Heart right ventricle (tissue), 16 donors: ENCODE results near the gene TCOF1. TPM values are rescaled to one million over a fixed set of nuclear protein-coding genes. Genes with fewer than 3 reads are reported as not detected.

Source experiments
- ATAC-seq, 8 donors: fragments of 200-7000 bp; cut with Tn5 transposase; one replicate each; pipeline ENCODE4 v1.9.1; 2020; ENCODE audit warnings: mild to moderate bottlenecking in 8 of 8, moderate library complexity in 8 of 8, moderate number of reproducible peaks in 1 of 8
- DNase-seq, 2 donors: peaks; one replicate each; pipeline ENCODE4 v3.0.0-alpha.2; 2020
- H3K27ac ChIP-seq, 10 donors: fragments of 200-600 bp; sonication (generic) in 2 of 10; one replicate each; pipeline versions ENCODE4 v1.5.0 to v1.8.0; 2020 to 2022; ENCODE audit warnings: mild to moderate bottlenecking in 3 of 10
- H3K27me3 ChIP-seq, 7 donors: fragments of 200-600 bp; one replicate each; pipeline ENCODE4 v1.8.0; 2021 to 2022; ENCODE audit warnings: mild to moderate bottlenecking in 2 of 7
- H3K36me3 ChIP-seq, 9 donors: fragments of 200-600 bp; sonication (generic) in 1 of 9; one replicate each; pipeline versions ENCODE4 v1.5.0 to v1.8.0; 2020 to 2022; ENCODE audit warnings: mild to moderate bottlenecking in 2 of 9
- H3K4me1 ChIP-seq, 9 donors: fragments of 200-600 bp; sonication (generic) in 1 of 9; one replicate each; pipeline versions ENCODE4 v1.5.0 to v1.8.0; 2020 to 2022; ENCODE audit warnings: mild to moderate bottlenecking in 4 of 9
- H3K4me3 ChIP-seq, 10 donors: fragments of 200-600 bp; sonication (generic) in 2 of 10; one replicate each; pipeline versions ENCODE4 v1.5.0 to v1.8.0; 2020 to 2022; ENCODE audit warnings: mild to moderate bottlenecking in 7 of 10, moderate library complexity in 2 of 10
- H3K9me3 ChIP-seq, 11 donors: fragments of 200-600 bp in 10 of 11; sonication (generic) in 2 of 11; one replicate each; pipeline versions ENCODE4 v1.5.0 to v1.8.0; 2013 to 2022; ENCODE audit warnings: mild to moderate bottlenecking in 2 of 11, control low read depth in 1 of 11, moderate library complexity in 1 of 11
- WGBS, 2 donors: extraction: QIAGEN DNeasy Blood & Tissue Kit; methylation state at CpG; one replicate each; pipeline ENCODE4 v1.1.7; 2013; ENCODE audit warnings: inconsistent platforms in 1 of 2; 5-methylcytosine and 5-hydroxymethylcytosine counted together
- intact Hi-C, 10 donors: fragments of 100-400 bp; cut with DNase I; formaldehyde crosslinking; loops; one replicate each; pipeline versions ENCODE4 v1.11.1 to v1.14.2; 2022
- polyA plus RNA-seq, 2 donors: library from polyadenylated mRNA; stranded (reverse); fragments of 200-250 nt; gene quantifications; one replicate each; pipeline ENCODE4 v1.2.3, GENCODE V29; 2013
- total RNA-seq, 10 donors: library from RNA; stranded (reverse); fragmentation: NEBNext Ultra II Directional in 3 of 10; extraction: Animal tissue kit (Norgen Biotek cat#: 25700) in 3 of 10; gene quantifications; one replicate each; pipeline versions ENCODE4 v1.2.1 to v1.2.4, GENCODE V29; 2021 to 2023
- TF ChIP-seq, protein P1 (sequence below), 9 donors: fragments of 200-600 bp; sonication (generic) in 2 of 9; IDR thresholded peaks; one replicate each; pipeline versions ENCODE4 v1.5.0 to v1.8.0; 2021 to 2022; ENCODE audit warnings: antibody characterized with exemption in 9 of 9, mild to moderate bottlenecking in 5 of 9, moderate library complexity in 1 of 9
- donor health status: Arrhythmogenic right ventricular cardiomyopathy.
- donor health status: ischemic (EF 13 %, LVEDD 7.1; RV severe dilation, severe dysfunction).
- donor health status: healthy with polysubstance abuse.
- donor health status: DM: no; HTN: yes; CAD: no.
- donor health status: DM: no; HTN: no; CAD: no.
- donor health status: ischemic (EF 25% LVEDD 6.9; RV normal size, moderate dysfunction).
- donor health status: ischemic (EF 25% LVEDD 5.7; RV mildly dilated, moderate dysfunction).
- donor health status: healthy.
- donor health status: DM: yes; HTN: yes; CAD: no.
- donor health status: Ischemic cardiomyopathy.
- donor health status: ischemic (EF 35%, LVEDD 5.7; RV mildly dilated, moderate dysfunction).
- donor health status: nonischemic (EF 11% LVEDD 7.7; RV severe dilation, severe dysfunction).
- donor health status: DM: yes; HTN: yes; CAD: no.
- donor health status: PGD.
- donor health status: ischemic (EF 29% LVEDD 5.4; RV normal size, mild dysfunction).
- donor health status: nonischemic (EF 23%, LVEDD 6.1; RV moderate dilation, normal function).

Gene TCOF1
- total and polyA plus RNA-seq, 12 donors: 12.4 to 21.3 (median 14.1) TPM

GRCh38 chr5:150443242-150444075 is 86.0 kb downstream of the TCOF1 start:
- H3K27me3 ChIP-seq: no peaks in the 10 kb centered on the region

DNA sequence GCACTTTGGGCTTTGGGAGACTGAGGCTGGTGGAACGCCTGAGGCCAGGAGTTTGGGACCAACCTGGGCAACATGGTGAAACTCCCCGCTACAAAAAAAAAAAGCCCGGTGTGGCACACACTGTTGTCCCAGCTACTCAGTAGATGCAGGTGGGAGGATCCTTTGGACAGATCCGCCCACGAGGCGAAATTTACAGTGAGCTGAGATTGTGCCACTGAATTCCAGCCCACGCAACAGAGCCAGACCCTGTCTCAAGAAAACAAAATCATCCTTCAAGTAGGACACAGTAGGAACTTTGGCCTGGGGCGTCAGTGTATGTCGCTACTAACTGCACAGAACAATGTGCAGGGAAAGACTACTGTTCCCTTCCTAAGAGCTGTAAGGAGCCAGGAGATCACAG is 87.3 kb downstream of the TCOF1 start:
- TF ChIP-seq, protein P1, sequence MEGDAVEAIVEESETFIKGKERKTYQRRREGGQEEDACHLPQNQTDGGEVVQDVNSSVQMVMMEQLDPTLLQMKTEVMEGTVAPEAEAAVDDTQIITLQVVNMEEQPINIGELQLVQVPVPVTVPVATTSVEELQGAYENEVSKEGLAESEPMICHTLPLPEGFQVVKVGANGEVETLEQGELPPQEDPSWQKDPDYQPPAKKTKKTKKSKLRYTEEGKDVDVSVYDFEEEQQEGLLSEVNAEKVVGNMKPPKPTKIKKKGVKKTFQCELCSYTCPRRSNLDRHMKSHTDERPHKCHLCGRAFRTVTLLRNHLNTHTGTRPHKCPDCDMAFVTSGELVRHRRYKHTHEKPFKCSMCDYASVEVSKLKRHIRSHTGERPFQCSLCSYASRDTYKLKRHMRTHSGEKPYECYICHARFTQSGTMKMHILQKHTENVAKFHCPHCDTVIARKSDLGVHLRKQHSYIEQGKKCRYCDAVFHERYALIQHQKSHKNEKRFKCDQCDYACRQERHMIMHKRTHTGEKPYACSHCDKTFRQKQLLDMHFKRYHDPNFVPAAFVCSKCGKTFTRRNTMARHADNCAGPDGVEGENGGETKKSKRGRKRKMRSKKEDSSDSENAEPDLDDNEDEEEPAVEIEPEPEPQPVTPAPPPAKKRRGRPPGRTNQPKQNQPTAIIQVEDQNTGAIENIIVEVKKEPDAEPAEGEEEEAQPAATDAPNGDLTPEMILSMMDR (IDR thresholded peaks at IDR 0.05): no peak
- Histone ChIP-seq H3K27me3 (no peaks in the 10 kb centered on the region), H3K36me3 (peaks cover 0 to 73% (median 49%) of the 10 kb centered on the region in 9 donors), H3K4me3 (no peak overlapping the region), H3K27ac (no peak overlapping the region), H3K4me1 (peaks cover 7 to 40% (median 31%) of the 10 kb centered on the region in 9 donors), H3K9me3 (no peaks in the 10 kb centered on the region)
- no peak for DNase-seq
- no peak for ATAC-seq
- intact Hi-C loops: loop anchor here in 1 of 10 donors (5.0 kb wide), 1 partner anchor 87 kb away; the partner anchor contains the start of gene TCOF1
- 88 to 93% methylated on average over 9 of the region's 9 CpGs for WGBS, 2 donors

More at GRCh38 chr5:150443242-150444075, 86.0 kb downstream of the TCOF1 start:
- peaks cover 5 to 38% (median 27%) of the 10 kb centered on the region in 9 donors for H3K4me1 ChIP-seq
- WGBS, 2 donors: 78 to 81% methylated on average over 15 of the region's 15 CpGs
- no peak overlapping the region for H3K4me3 ChIP-seq
- DNase-seq (no peak), ATAC-seq (no peak)
- TF ChIP-seq, protein P1 (IDR thresholded peaks at IDR 0.05): no peak
- no peak overlapping the region for H3K27ac ChIP-seq
- H3K9me3 ChIP-seq: no peaks in the 10 kb centered on the region
- intact Hi-C loops: no loop called here
- peaks cover 0 to 73% (median 49%) of the 10 kb centered on the region in 9 donors for H3K36me3 ChIP-seq

- Histone ChIP-seq H3K4me3 (no peak overlapping the region), H3K27me3 (no peaks in the 10 kb centered on the region), H3K27ac (no peak overlapping the region), H3K36me3 (peaks cover 0 to 69% (median 49%) of the 10 kb centered on the region in 9 donors), H3K9me3 (peaks cover 0 to 5% (median 0%) of the 10 kb centered on the region in 11 donors), H3K4me1 (peaks cover 7 to 41% (median 31%) of the 10 kb centered on the region in 9 donors)
- 72 to 80% methylated on average over 2 of the region's 2 CpGs for WGBS, 2 donors
- TF ChIP-seq, protein P1 (IDR thresholded peaks at IDR 0.05): no peak
- intact Hi-C loops: loop anchor here in 1 of 10 donors (5.0 kb wide), 1 partner anchor 89 kb away; the partner anchor contains the start of gene TCOF1
- ATAC-seq (no peak), DNase-seq (no peak)
Measured at GRCh38 chr5:150446088-150446487, 88.6 kb downstream of the TCOF1 start.

- 90 to 93% methylated on average over 6 of the region's 6 CpGs for WGBS, 2 donors
- intact Hi-C loops: loop anchor here in 1 of 10 donors (5.0 kb wide), 1 partner anchor 89 kb away; the partner anchor contains the start of gene TCOF1
- H3K27ac ChIP-seq: no peak overlapping the region
- H3K27me3 ChIP-seq: no peaks in the 10 kb centered on the region
- TF ChIP-seq, protein P1 (IDR thresholded peaks at IDR 0.05): no peak
- H3K4me1 ChIP-seq: peaks cover 7 to 37% (median 26%) of the 10 kb centered on the region in 9 donors
- peaks cover 0 to 5% (median 0%) of the 10 kb centered on the region in 11 donors for H3K9me3 ChIP-seq
- no peak for DNase-seq
- ATAC-seq: no peak
- H3K36me3 ChIP-seq: peaks cover 0 to 64% (median 49%) of the 10 kb centered on the region in 9 donors
- H3K4me3 ChIP-seq: no peak overlapping the region
Measured at GRCh38 chr5:150446583-150446982, 89.1 kb downstream of the TCOF1 start.
